ENCODE data around the gene GPATCH1. TPM values are rescaled to one million over a fixed set of nuclear protein-coding genes. Genes with fewer than 3 reads are reported as not detected.

Gene GPATCH1
- total RNA-seq, 1 donor from 2014 or later = 4.0 TPM

Other genes with a start within 250 kb of the GPATCH1 start
- gene SLC7A9, start 211.4 kb upstream of the GPATCH1 start, total RNA-seq = 11.4 TPM
- gene CEP89, start 109.2 kb upstream of the GPATCH1 start, total RNA-seq = 4.6 TPM
- 1.1 TPM for gene FAAP24, start 108.9 kb upstream of the GPATCH1 start, total RNA-seq
- 9.9 TPM for gene RHPN2, start 16.3 kb upstream of the GPATCH1 start, total RNA-seq
- not detected for gene WDR88, start 50.9 kb downstream of the GPATCH1 start, total RNA-seq
- 45.7 TPM for gene LRP3, start 113.1 kb downstream of the GPATCH1 start, total RNA-seq
- gene SLC7A10, start 144.7 kb downstream of the GPATCH1 start, total RNA-seq = not detected
- gene CEBPA, start 221.4 kb downstream of the GPATCH1 start, total RNA-seq = 185 TPM

Data from left lobe of liver (tissue), 1 donor.